Activated CD8-positive, alpha-beta T cell treated with anti-CD3 and anti-CD28 coated beads for 36 hours (primary cell): ENCODE measurements around the gene TSPAN10. TPM values are rescaled to one million over a fixed set of nuclear protein-coding genes. Genes with fewer than 3 reads are reported as not detected.

Source experiments
- ATAC-seq: fragments of 200-7000 bp; cut with Tn5 transposase; one replicate; pipeline ENCODE4 v1.10.0; 2021; ENCODE audit warnings: mild to moderate bottlenecking, moderate library complexity
- CTCF ChIA-PET: fragments of 350-600 bp; sonication (Branson Sonifier 250); formaldehyde crosslinking; loops from one replicate; lab custom pipeline; 2021; ENCODE audit warnings: antibody characterized with exemption; lab: Charles Lee
- POLR2A ChIA-PET: fragments of 350-600 bp; sonication (Branson Sonifier 250); formaldehyde crosslinking; loops from one replicate; lab custom pipeline; 2021; ENCODE audit warnings: antibody characterized with exemption; lab: Charles Lee
- DNase-seq: peaks from one replicate; pipeline ENCODE4 v3.0.0-alpha.2; 2020
- H3K27ac Mint-ChIP-seq: one replicate; pipeline ENCODE4 v1.8.0; 2021; ENCODE audit warnings: mild to moderate bottlenecking, mixed read lengths
- H3K27me3 Mint-ChIP-seq: one replicate; pipeline ENCODE4 v1.8.0; 2021; ENCODE audit warnings: mixed read lengths
- H3K36me3 Mint-ChIP-seq: one replicate; pipeline ENCODE4 v1.8.0; 2021; ENCODE audit warnings: low read depth, mixed read lengths
- H3K4me1 Mint-ChIP-seq: one replicate; pipeline ENCODE4 v1.8.0; 2021; ENCODE audit warnings: low read depth, mixed read lengths
- H3K4me3 Mint-ChIP-seq: one replicate; pipeline ENCODE4 v1.8.0; 2021; ENCODE audit warnings: mild to moderate bottlenecking, moderate library complexity, mixed read lengths
- H3K9me3 Mint-ChIP-seq: one replicate; pipeline ENCODE4 v1.8.0; 2021; ENCODE audit warnings: mixed read lengths
- CTCF ChIP-seq: fragments of 200-600 bp; IDR thresholded peaks from one replicate; pipeline ENCODE4 v1.8.0; 2022; ENCODE audit warnings: antibody characterized with exemption, mild to moderate bottlenecking
- intact Hi-C: fragments of 100-400 bp; cut with micrococcal nuclease; formaldehyde crosslinking; loops from one replicate; pipeline ENCODE4 v1.10.0; 2022
- total RNA-seq, 2 experiments: library from RNA; stranded (reverse); gene quantifications; one replicate each; pipeline ENCODE4 v1.2.3, GENCODE V29; 2021

Gene TSPAN10
- total RNA-seq, 2 experiments from 2014 or later = 0.18 to 0.22 TPM

- no peaks in the 10 kb centered on the region for H3K9me3 Mint-ChIP-seq
- ATAC-seq (peak; percentile 27), DNase-seq (no peak)
- POLR2A ChIA-PET = interaction anchor here (1.0 to 1.2 kb wide), 3 partner anchors 14 to 54 kb away, joined by 3 to 5 read pairs (median 3); no protein-coding TSS in a partner anchor
- no peak for TF ChIP-seq CTCF
- no peaks in the 10 kb centered on the region for H3K27me3 Mint-ChIP-seq
- H3K36me3 Mint-ChIP-seq = peaks cover 39% of the 10 kb centered on the region
- intact Hi-C loops = no loop called here
- H3K27ac Mint-ChIP-seq = peak overlapping the region; percentile 46
- no peak overlapping the region for H3K4me3 Mint-ChIP-seq
- peaks cover 8% of the 10 kb centered on the region for H3K4me1 Mint-ChIP-seq
- CTCF ChIA-PET = interaction anchor here (1.5 to 1.7 kb wide), 2 partner anchors 21 to 123 kb away, joined by 3 to 4 read pairs; no protein-coding TSS in a partner anchor
Measured at GRCh38 chr17:81607431-81607830, 29.6 kb upstream of the TSPAN10 start.

GRCh38 chr17:81608082-81608481 is 28.9 kb upstream of the TSPAN10 start:
- no peaks in the 10 kb centered on the region for H3K27me3 Mint-ChIP-seq
- ChIA-PET CTCF (interaction anchor here (1.5 kb wide), 1 partner anchor 123 kb away, joined by 4 read pairs; no protein-coding TSS in a partner anchor), POLR2A (interaction anchor here (1.0 to 1.3 kb wide), 4 partner anchors 12 to 54 kb away, joined by 3 to 5 read pairs (median 3); no protein-coding TSS in a partner anchor)
- DNase-seq = peak; percentile 25
- no peak overlapping the region for H3K4me3 Mint-ChIP-seq
- H3K27ac Mint-ChIP-seq = peak overlapping the region; percentile 46
- no peak for TF ChIP-seq CTCF
- peaks cover 42% of the 10 kb centered on the region for H3K36me3 Mint-ChIP-seq
- H3K4me1 Mint-ChIP-seq = peaks cover 8% of the 10 kb centered on the region
- no peaks in the 10 kb centered on the region for H3K9me3 Mint-ChIP-seq
- ATAC-seq = peak; percentile 60
- intact Hi-C loops = no loop called here

GRCh38 chr17:81608605-81609004 is 28.4 kb upstream of the TSPAN10 start:
- ATAC-seq (no peak), DNase-seq (no peak)
- Mint-ChIP-seq H3K4me3 (no peak overlapping the region), H3K27ac (no peak overlapping the region), H3K36me3 (peaks cover 47% of the 10 kb centered on the region), H3K4me1 (peaks cover 9% of the 10 kb centered on the region), H3K27me3 (no peaks in the 10 kb centered on the region), H3K9me3 (no peaks in the 10 kb centered on the region)
- POLR2A ChIA-PET = interaction anchor here (1.0 to 1.3 kb wide), 3 partner anchors 12 to 39 kb away, joined by 3 to 5 read pairs (median 3); no protein-coding TSS in a partner anchor
- no peak for TF ChIP-seq CTCF
- CTCF ChIA-PET = no interaction called here
- intact Hi-C loops = no loop called here

- ChIA-PET POLR2A (no interaction called here), CTCF (no interaction called here)
- no peaks in the 10 kb centered on the region for H3K9me3 Mint-ChIP-seq
- H3K4me1 Mint-ChIP-seq = peaks cover 18% of the 10 kb centered on the region
- H3K27ac Mint-ChIP-seq = no peak overlapping the region
- H3K4me3 Mint-ChIP-seq = no peak overlapping the region
- ATAC-seq = no peak
- intact Hi-C loops = no loop called here
- DNase-seq = no peak
- TF ChIP-seq CTCF = no peak
- H3K27me3 Mint-ChIP-seq = no peaks in the 10 kb centered on the region
- H3K36me3 Mint-ChIP-seq = peaks cover 50% of the 10 kb centered on the region
Measured at GRCh38 chr17:81609541-81610311, 27.3 kb upstream of the TSPAN10 start.
